IgD-negative memory B cell (primary cell): ENCODE data around the gene KIR3DL3. TPM values are rescaled to one million over a fixed set of nuclear protein-coding genes. Genes with fewer than 3 reads are reported as not detected.
"Not testable (repeated sequence)": the region's sequence is repeated elsewhere in the genome, so short reads cannot be mapped to it uniquely, and the experiment has no call there.

Experiments used
- H3K27ac Mint-ChIP-seq, 3 donors: one replicate each; pipeline ENCODE4 v1.8.0; 2020 to 2022; ENCODE audit warnings: mild to moderate bottlenecking in 3 of 3, mixed read lengths in 3 of 3, moderate library complexity in 1 of 3
- H3K27me3 Mint-ChIP-seq: one replicate; pipeline ENCODE4 v1.8.0; 2021; ENCODE audit warnings: mixed read lengths
- H3K36me3 Mint-ChIP-seq: one replicate; pipeline ENCODE4 v1.8.0; 2020; ENCODE audit warnings: mild to moderate bottlenecking, mixed read lengths
- H3K4me1 Mint-ChIP-seq, 3 donors: one replicate each; pipeline ENCODE4 v1.8.0; 2020 to 2022; ENCODE audit warnings: mixed read lengths in 3 of 3, mild to moderate bottlenecking in 1 of 3
- H3K4me3 Mint-ChIP-seq, 4 donors: one replicate each; pipeline ENCODE4 v1.8.0; 2020 to 2022; ENCODE audit warnings: mild to moderate bottlenecking in 4 of 4, mixed read lengths in 4 of 4, moderate library complexity in 3 of 4
- H3K9me3 Mint-ChIP-seq, 3 donors: one replicate each; pipeline ENCODE4 v1.8.0; 2020 to 2021; ENCODE audit warnings: mixed read lengths in 3 of 3, mild to moderate bottlenecking in 1 of 3
- polyA plus RNA-seq: library from polyadenylated mRNA; unstranded; fragments of 300-500 nt; fragmentation: Illumina TruSeq; gene quantifications from one replicate; pipeline ENCODE4 v1.2.3, GENCODE V29; 2021

KIR3DL3 gene
- not detected for polyA plus RNA-seq

DNA sequence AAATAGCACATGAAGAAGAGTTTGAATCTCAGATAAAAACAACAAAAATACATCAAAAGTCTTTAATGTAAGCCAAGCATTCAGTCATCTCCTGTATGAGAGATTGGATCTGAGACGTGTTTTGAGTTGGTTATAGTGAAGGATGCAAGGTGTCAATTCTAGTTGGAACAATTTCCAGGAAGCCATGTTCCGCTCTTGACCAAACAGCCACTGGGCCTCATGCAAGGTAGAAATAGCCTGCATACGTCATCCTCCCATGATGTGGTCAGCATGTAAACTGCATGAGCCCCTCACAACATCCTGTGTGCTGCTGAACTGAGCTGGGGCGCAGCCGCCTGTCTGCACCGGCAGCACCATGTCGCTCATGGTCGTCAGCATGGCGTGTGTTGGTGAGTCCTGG, at the start of gene KIR3DL3:
TSS of gene KIR3DL3 (plus strand) at position 301 of the 400 bp plus-strand sequence. CDS start at position 356, 55 bp downstream.
- Mint-ChIP-seq H3K27ac (no peak within 1 kb of the TSS), H3K4me1 (no peaks in the 10 kb centered on the region), H3K27me3 (peaks cover 24% of the 10 kb centered on the region), H3K4me3 (no peak within 1 kb of the TSS), H3K36me3 (peaks cover 1% of the 10 kb centered on the region), H3K9me3 (peaks cover 4 to 35% (median 26%) of the 10 kb centered on the region in 3 donors)

DNA sequence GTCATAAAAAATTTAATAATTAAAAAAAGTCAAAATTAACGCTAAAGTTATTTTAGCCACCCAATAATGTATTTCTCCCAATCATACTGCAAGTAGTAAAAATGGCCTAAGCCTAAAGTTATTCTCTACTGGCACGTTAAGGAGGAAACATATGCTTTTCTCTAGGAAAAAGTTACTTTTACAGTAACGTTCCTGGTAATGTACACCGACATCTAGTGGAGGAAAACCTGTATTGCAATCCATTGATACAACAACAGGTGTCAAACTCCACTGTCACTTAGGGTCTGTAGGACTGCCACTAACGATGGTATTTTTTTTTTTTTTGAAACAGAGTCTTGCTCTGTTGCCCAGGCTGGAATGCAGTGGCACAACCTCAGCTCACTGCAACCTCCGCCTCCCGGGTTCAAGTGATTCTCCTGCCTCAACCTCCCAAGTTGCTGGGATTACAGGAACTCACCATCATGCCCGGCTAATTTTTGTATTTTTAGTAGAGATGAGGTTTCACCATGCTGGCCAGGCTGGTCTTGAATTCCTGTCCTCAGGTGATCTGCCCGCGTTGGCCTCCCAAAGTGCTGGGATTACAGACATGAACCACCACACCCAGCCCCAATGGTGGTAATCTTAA, 47.9 kb upstream of the KIR3DL3 start:
- not testable (repeated sequence) for H3K9me3 Mint-ChIP-seq, H3K4me1 Mint-ChIP-seq

DNA sequence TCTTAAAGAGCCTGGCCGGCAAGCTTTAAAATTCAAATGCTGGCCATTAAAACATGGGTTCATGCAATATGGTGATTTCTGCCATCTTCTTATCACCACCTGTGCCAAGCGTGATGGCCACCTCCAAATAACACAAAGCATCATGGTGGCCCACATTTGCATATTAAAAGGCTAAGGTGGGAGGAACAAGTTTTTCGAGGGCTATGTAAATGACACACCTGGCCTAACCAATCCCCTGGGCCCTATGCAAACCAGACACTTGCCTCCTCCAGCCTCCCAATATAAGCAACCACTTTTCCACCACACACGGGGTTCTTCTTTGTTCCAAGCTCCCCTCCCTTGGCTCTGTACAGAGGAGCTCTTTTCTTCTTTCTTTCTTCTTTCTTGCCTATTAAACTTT, 47.0 kb upstream of the KIR3DL3 start:
- Mint-ChIP-seq H3K9me3 (no peaks in the 10 kb centered on the region), H3K27ac (no peak overlapping the region), H3K4me3 (no peak overlapping the region), H3K4me1 (peaks cover 0 to 2% (median 0%) of the 10 kb centered on the region in 3 donors), H3K36me3 (no peaks in the 10 kb centered on the region), H3K27me3 (peaks cover 15% of the 10 kb centered on the region)

More for the DNA sequence above, 47.9 kb upstream of the KIR3DL3 start:
- H3K27ac Mint-ChIP-seq, H3K36me3 Mint-ChIP-seq, H3K4me3 Mint-ChIP-seq: not testable (repeated sequence)
- H3K27me3 Mint-ChIP-seq, result peaks cover 15% of the 10 kb centered on the region

DNA sequence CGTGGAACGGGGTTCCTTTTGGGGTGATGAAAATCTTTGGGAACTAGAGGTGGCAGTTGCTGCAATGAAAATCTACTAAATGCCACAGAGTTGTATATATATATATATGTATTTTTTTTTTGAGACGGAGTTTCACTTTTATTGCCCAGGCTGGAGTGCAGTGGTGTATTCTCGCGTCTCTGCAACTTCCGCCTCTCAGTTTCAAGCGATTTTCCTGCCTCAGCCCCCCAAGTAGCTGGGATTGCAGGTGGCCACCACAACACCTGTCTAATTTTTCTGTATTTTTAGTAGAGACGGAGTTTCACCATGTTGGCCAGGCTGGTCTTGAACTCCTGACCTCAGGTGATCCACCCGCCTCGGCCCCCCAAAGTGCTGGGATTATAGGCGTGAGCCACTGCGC, 42.6 kb upstream of the KIR3DL3 start:
- H3K27me3 Mint-ChIP-seq, result peaks cover 16% of the 10 kb centered on the region
- not testable (repeated sequence) for H3K9me3 Mint-ChIP-seq, H3K4me1 Mint-ChIP-seq, H3K4me3 Mint-ChIP-seq, H3K36me3 Mint-ChIP-seq, H3K27ac Mint-ChIP-seq

DNA sequence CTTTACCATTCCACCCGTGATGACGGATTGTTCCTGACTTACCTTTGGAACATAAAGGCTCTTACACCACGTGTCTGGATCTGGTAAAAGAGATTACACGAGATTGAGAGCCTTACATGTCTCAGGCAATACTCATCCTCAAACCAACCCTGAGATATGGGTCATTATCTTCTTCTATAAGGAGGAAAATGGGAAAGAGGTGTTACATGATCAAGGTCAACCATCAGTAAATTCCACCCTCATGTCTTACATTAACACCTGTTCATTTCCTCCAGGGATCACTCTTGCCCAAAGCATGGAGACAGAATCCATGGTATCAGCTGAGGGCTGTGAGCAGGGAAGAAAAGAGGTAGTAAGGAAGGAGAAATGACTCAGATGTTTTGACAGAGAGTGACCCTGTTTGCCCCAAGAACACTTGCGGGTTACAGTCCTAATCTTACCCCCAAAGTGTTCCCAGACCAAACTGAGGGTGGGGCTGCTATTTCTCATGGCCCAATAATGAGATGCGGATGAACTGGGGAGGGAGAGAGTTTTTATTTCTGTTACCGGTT, 41.9 kb upstream of the KIR3DL3 start:
- no peak overlapping the region for H3K4me3 Mint-ChIP-seq
- H3K9me3 Mint-ChIP-seq, result peaks cover 0 to 3% (median 0%) of the 10 kb centered on the region in 3 donors
- no peak overlapping the region for H3K27ac Mint-ChIP-seq
- peaks cover 14% of the 10 kb centered on the region for H3K27me3 Mint-ChIP-seq
- H3K4me1 Mint-ChIP-seq, result no peaks in the 10 kb centered on the region
- no peaks in the 10 kb centered on the region for H3K36me3 Mint-ChIP-seq

DNA sequence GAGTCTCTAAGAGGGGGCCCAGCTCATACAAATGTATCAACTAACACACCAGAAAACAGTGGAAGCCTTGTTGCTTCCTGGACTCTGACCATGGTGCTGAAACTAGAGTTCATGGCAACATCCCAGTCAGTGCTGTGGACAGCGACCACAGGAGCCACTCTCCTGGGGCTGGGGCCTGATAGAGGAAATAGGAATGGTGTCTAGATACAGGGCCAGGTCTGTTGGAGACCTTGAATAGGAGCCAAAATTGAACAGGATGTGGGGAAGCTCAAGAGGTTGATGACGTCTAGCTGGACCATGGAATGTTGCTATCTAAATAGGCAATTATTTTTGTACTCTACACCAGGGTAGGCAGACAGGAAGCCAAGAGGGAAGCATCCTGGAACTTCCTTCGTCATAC, 39.7 kb upstream of the KIR3DL3 start:
- peaks cover 12% of the 10 kb centered on the region for H3K27me3 Mint-ChIP-seq
- H3K4me3 Mint-ChIP-seq, result no peak overlapping the region
- H3K27ac Mint-ChIP-seq, result no peak overlapping the region
- H3K36me3 Mint-ChIP-seq, result no peaks in the 10 kb centered on the region
- H3K4me1 Mint-ChIP-seq, result no peaks in the 10 kb centered on the region
- H3K9me3 Mint-ChIP-seq, result peaks cover 0 to 3% (median 0%) of the 10 kb centered on the region in 3 donors

DNA sequence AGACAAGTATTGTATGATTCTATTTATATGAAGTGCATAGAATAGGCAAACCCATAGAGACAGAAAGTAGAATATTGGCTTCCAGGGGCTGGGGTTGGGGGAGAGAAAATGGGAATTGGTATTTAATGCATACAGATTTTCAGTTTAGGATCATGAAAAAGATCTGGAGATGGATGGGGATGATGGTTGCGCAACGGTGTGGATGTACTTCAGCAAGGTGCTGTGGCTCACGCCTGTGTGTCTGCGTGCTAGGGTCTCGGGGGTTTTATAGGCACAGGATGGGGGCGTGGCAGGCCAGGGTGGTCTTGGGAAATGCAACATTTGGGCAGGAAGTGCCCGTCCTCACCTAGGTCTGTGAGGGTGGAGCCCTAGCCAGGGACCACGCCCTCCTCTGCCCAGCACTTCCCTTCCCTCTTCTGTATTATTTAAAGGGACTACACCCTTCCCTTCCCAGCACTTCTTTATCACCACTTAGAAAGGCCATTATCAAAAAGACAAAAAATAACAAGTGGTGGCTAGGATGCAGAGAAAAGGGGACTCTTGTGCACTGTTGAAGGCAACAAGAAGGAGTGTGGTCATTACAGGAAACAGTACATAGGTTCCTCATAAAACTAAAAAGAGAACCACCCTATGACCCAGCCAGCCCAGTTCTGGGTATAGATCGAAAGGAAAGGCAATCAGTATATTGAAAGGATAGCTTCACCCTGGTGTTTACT, 32.5 kb upstream of the KIR3DL3 start:
- H3K9me3 Mint-ChIP-seq, result peaks cover 0 to 12% (median 3%) of the 10 kb centered on the region in 3 donors
- peaks cover 17% of the 10 kb centered on the region for H3K27me3 Mint-ChIP-seq
- no peak overlapping the region for H3K27ac Mint-ChIP-seq
- peak overlapping the region in 1 of 4 donors; percentile 10 for H3K4me3 Mint-ChIP-seq
- H3K4me1 Mint-ChIP-seq, result peaks cover 0 to 8% (median 2%) of the 10 kb centered on the region in 3 donors
- H3K36me3 Mint-ChIP-seq, result peaks cover 2% of the 10 kb centered on the region

DNA sequence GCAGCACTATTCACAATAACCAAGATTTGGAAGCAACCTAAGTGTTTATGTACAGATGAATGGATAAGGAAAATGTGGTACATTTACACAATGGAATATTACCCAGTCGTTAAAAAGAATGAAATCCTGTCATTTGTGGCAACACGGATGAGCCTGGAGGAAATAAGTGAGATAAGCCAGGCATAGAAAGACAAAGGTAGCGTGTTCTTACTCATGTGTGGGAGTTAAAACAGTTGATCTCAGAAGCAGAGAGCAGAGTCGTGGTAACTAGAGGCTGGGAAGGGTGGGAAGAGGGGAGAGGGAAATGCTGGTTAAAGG, 32.0 kb upstream of the KIR3DL3 start:
- Mint-ChIP-seq H3K27ac (no peak overlapping the region), H3K9me3 (peaks cover 0 to 12% (median 3%) of the 10 kb centered on the region in 3 donors), H3K27me3 (peaks cover 17% of the 10 kb centered on the region), H3K4me3 (no peak overlapping the region), H3K36me3 (peaks cover 2% of the 10 kb centered on the region), H3K4me1 (peaks cover 0 to 8% (median 2%) of the 10 kb centered on the region in 3 donors)

DNA sequence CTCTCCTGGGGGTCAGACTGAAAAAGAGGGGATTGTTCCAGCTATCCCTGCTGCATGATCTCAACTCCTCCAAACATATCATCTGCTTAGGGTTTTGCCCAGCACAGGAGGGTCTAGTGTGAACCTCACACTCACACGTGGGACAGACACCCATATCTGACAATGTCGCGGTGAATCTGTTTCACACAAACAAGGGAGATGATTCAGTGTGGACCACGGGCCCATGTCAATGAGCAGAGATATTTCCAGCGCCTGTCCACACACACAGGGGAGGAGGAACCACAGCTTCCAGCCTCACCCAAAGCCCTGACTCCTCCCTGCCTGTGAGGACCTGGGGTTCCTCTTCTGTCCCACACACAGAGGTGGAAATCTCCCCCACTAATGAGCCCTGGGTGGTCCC, 29.6 kb upstream of the KIR3DL3 start:
- Mint-ChIP-seq H3K9me3 (peaks cover 0 to 12% (median 3%) of the 10 kb centered on the region in 3 donors), H3K36me3 (peaks cover 2% of the 10 kb centered on the region), H3K27ac (no peak overlapping the region), H3K4me1 (peaks cover 0 to 8% (median 2%) of the 10 kb centered on the region in 3 donors), H3K4me3 (no peak overlapping the region), H3K27me3 (peaks cover 22% of the 10 kb centered on the region)

DNA sequence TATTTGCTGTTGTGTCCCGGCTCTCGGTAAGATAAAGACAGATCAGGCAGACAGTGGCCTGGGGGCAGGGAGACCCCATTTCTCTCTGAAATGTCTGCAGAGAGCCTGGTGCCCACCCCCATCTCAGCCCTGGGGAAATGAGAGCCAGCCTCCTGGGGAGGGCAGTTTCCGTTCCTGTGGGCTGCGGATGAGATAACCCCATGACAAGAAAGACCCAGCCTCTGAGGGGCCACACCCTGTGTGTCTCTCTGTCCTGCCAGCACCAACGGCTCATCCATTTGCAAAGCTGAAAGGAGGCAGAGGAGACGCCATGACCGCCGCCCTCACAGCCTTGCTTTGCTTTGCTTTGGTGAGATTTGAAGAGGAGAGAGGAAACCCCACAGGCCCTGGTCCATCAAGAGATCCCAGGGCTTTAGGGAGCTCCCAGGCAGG, 28.1 kb upstream of the KIR3DL3 start:
- H3K36me3 Mint-ChIP-seq, result peaks cover 2% of the 10 kb centered on the region
- peaks cover 0 to 8% (median 2%) of the 10 kb centered on the region in 3 donors for H3K4me1 Mint-ChIP-seq
- H3K27me3 Mint-ChIP-seq, result peaks cover 22% of the 10 kb centered on the region
- no peak overlapping the region for H3K4me3 Mint-ChIP-seq
- H3K9me3 Mint-ChIP-seq, result peaks cover 0 to 12% (median 3%) of the 10 kb centered on the region in 3 donors
- no peak overlapping the region for H3K27ac Mint-ChIP-seq

DNA sequence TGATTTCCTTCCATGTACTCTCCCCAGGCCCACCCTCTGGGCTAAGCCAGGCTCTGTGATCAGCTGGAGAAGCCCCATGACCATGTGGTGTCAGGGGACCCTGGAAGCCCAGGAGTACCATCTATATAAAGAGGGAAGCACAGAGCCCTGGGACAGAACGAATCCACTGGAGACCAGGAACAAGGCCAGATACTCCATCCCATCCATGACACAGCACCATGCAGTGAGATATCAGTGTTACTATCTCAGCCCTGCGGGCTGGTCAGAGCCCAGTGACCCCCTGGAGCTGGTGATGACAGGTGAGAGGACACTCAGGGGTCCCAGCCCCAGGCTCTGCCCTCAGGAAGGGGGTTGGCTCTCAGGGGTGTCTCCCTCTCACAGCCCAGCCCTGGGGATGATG, 27.5 kb upstream of the KIR3DL3 start:
- H3K27me3 Mint-ChIP-seq, result peaks cover 20% of the 10 kb centered on the region
- H3K4me1 Mint-ChIP-seq, result peaks cover 0 to 4% (median 2%) of the 10 kb centered on the region in 3 donors
- no peak overlapping the region for H3K4me3 Mint-ChIP-seq
- peaks cover under 1 to 8% (median 3%) of the 10 kb centered on the region in 3 donors for H3K9me3 Mint-ChIP-seq
- H3K27ac Mint-ChIP-seq, result no peak overlapping the region
- peaks cover 2% of the 10 kb centered on the region for H3K36me3 Mint-ChIP-seq

DNA sequence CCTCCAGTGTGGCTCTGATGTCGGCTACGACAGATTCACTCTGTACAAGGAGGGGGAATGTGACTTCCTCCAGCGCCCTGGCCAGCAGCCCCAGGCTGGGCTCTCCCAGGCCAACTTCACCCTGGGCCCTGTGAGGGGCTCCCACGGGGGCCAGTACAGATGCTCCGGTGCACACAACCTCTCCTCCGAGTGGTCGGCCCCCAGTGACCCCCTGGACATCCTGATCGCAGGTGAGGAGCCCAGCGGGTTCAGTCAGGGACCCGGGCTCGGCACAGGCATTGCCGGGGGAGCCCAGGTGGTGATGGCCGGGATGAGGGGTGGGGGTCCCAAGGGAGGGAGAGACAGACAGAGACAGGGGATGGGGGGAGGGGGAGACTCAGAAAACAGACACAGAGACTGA, 26.5 kb upstream of the KIR3DL3 start:
- peaks cover 22% of the 10 kb centered on the region for H3K27me3 Mint-ChIP-seq
- not testable (repeated sequence) for H3K9me3 Mint-ChIP-seq, H3K27ac Mint-ChIP-seq, H3K36me3 Mint-ChIP-seq, H3K4me3 Mint-ChIP-seq, H3K4me1 Mint-ChIP-seq

DNA sequence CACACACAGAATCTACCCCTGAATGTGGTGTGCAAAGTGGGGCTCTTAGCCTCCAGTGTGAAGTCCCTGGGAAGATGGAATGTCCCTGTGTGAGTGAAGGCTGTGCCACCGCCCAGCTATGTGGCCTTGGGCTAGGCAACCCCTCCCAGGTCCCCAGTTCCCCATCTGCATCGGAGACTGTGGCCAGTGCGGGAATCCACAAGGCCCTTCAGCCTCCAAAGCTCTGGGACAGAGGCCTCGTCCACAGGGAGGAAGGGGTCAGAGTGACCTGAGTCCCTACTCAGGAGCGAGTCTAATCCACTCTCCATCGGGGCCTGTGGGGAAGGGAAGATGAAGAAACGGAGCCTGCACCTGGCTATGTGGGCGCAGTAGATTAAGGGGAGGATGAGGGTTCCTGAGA, 19.3 kb upstream of the KIR3DL3 start:
- no peak overlapping the region for H3K27ac Mint-ChIP-seq
- peaks cover 0 to 2% (median 1%) of the 10 kb centered on the region in 3 donors for H3K9me3 Mint-ChIP-seq
- H3K4me1 Mint-ChIP-seq, result peaks cover 0 to 4% (median 0%) of the 10 kb centered on the region in 3 donors
- no peaks in the 10 kb centered on the region for H3K36me3 Mint-ChIP-seq
- peaks cover 16% of the 10 kb centered on the region for H3K27me3 Mint-ChIP-seq
- no peak overlapping the region for H3K4me3 Mint-ChIP-seq

DNA sequence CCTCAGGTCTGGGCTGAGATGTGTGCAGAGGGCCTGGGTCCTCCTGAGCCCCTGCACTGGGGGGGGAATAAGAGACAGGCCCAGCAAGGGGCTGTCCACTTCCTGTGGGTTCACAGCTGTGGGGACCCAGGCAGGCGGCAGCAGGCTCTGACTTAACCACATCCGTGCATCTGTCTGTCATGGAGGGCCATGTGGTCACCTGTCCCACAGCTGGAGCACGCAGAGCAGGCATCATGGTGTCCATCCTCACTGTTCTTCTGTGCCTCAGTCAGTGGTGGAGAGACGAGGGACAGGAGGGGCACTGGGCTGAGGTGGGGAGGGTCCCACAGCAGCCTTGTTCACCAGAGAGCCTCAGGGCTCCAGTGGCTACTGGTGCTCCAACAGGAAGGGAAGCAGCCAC, 16.3 kb upstream of the KIR3DL3 start:
- Mint-ChIP-seq H3K4me1 (peaks cover 0 to 8% (median 4%) of the 10 kb centered on the region in 3 donors), H3K27me3 (peaks cover 10% of the 10 kb centered on the region), H3K36me3 (no peaks in the 10 kb centered on the region), H3K27ac (no peak overlapping the region), H3K4me3 (peak overlapping the region in 1 of 4 donors; percentile 12), H3K9me3 (no peaks in the 10 kb centered on the region)

DNA sequence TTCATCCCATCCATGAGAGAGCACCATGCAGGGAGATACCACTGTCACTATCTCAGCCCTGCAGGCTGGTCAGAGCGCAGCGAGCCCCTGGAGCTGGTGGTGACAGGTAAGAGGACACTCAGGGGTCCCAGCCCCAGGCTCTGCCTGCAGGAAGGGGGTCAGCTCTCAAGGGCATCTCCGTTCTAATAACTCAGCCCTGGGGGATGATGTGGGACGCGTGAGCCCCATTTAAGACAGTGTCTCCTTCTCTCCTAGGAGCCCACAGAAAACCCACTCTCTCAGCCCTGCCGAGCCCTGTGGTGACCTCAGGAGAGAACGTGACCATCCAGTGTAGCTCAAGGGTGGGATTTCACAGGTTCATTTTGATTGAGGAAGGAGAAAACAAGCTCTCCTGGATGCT, 15.5 kb upstream of the KIR3DL3 start:
- Mint-ChIP-seq H3K4me3 (peak overlapping the region in 1 of 4 donors; percentile 54), H3K27ac (peak overlapping the region in 1 of 3 donors; percentile 53), H3K36me3 (no peaks in the 10 kb centered on the region), H3K4me1 (peaks cover 0 to 8% (median 4%) of the 10 kb centered on the region in 3 donors), H3K9me3 (no peaks in the 10 kb centered on the region), H3K27me3 (peaks cover 8% of the 10 kb centered on the region)
